ENCODE results near the gene NACC2. TPM values are rescaled to one million over a fixed set of nuclear protein-coding genes. Genes with fewer than 3 reads are reported as not detected.

The NACC2 gene
- total and polyA plus RNA-seq, 10 of the 15 experiments (the other 5 are each of a cell fraction or from before 2014, with no cell fraction given) = 0.66 to 14.7 (median 3.5) TPM

- TF ChIP-seq SMC3 (IDR thresholded peaks at IDR 0.05; ENCODE audit: borderline replicate concordance, low read length) = no peak
These were observed 9.8 kb upstream of the NACC2 start (continued) for GRCh38 chr9:136104916-136105315.

DNA sequence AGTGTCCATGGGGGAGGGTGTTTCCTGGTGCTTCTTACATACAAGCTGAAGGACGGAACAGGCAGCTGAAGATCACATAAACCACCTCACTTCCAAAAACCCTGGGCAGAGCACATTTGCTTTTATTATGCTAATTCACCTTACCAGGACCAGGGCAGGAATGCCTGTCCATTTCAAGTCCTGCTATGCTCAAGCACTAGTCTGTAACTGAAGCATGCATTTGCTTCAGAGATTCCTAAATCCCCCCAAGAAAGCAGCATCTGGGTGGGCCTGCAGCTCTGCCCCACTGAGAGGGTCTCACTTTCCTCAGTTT lies 9.4 kb upstream of the NACC2 start:
- H3K4me3 ChIP-seq = no peak overlapping the region
- 58% methylated on average over 1 of the region's 1 CpG for WGBS (ENCODE audit: insufficient coverage, insufficient replicate concordance, low lambda C conversion rate, missing lambda C conversion rate)
- intact Hi-C loops (cut with micrococcal nuclease; ENCODE audit: unreplicated experiment) (no loop called here), in situ Hi-C loops (cut with MboI) (no loop called here)
- RAD21 ChIA-PET (ENCODE audit: unreplicated experiment) = interaction anchor here (1.4 kb wide), 1 partner anchor 13 kb away, joined by 4 read pairs; no protein-coding TSS in a partner anchor
- no peak for DNase-seq (ENCODE audit: low read depth, low spot score)
- no peak for FAIRE-seq
- SMC1A ChIA-PET (ENCODE audit: uncharacterized antibody, unreplicated experiment) = no interaction called here
- POLR2A ChIA-PET = interaction anchor here (0.8 kb wide), 1 partner anchor 10 kb away, joined by 5 read pairs; no protein-coding TSS in a partner anchor
- CTCF ChIA-PET = interaction anchor here (1.9 kb wide), 1 partner anchor 9 kb away, joined by 7 read pairs; the partner anchor contains the start of gene NACC2
- H2AFZ ChIP-seq (ENCODE audit: control insufficient read depth, low read depth, low read length) = no peak overlapping the region
- no peak overlapping the region for H3K9ac ChIP-seq (ENCODE audit: control insufficient read depth, insufficient read depth, low read length)
- no peaks in the 10 kb centered on the region for H3K9me3 ChIP-seq (replicated peaks; ENCODE audit: control insufficient read depth, insufficient read depth, low read length)
- H3K4me1 ChIP-seq (ENCODE audit: control insufficient read depth, insufficient read depth, low read length) = peaks cover 35% of the 10 kb centered on the region
- no TSS peak for BruUV-seq (replicated peaks)
- H3K27me3 ChIP-seq (replicated peaks in 1 of 2; ENCODE audit: control insufficient read depth in 2 of 2, insufficient read depth in 2 of 2, low read length in 1 of 2) = no peaks in the 10 kb centered on the region
- H3K4me2 ChIP-seq (ENCODE audit: control insufficient read depth, insufficient read depth) = no peak overlapping the region
- TF ChIP-seq RBBP5 (conservative IDR thresholded peaks at IDR 0.05) (no peak), NFIC (IDR thresholded peaks at IDR 0.05; ENCODE audit: low read depth, low read length) (no peak)
- TF ChIP-seq, protein P1, sequence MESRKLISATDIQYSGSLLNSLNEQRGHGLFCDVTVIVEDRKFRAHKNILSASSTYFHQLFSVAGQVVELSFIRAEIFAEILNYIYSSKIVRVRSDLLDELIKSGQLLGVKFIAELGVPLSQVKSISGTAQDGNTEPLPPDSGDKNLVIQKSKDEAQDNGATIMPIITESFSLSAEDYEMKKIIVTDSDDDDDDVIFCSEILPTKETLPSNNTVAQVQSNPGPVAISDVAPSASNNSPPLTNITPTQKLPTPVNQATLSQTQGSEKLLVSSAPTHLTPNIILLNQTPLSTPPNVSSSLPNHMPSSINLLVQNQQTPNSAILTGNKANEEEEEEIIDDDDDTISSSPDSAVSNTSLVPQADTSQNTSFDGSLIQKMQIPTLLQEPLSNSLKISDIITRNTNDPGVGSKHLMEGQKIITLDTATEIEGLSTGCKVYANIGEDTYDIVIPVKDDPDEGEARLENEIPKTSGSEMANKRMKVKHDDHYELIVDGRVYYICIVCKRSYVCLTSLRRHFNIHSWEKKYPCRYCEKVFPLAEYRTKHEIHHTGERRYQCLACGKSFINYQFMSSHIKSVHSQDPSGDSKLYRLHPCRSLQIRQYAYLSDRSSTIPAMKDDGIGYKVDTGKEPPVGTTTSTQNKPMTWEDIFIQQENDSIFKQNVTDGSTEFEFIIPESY (IDR thresholded peaks at IDR 0.05) = no peak
- H4K20me1 ChIP-seq (ENCODE audit: control insufficient read depth, insufficient read depth) = no peaks in the 10 kb centered on the region
- ATAC-seq = no peak
- no peaks in the 10 kb centered on the region for H3K36me3 ChIP-seq (ENCODE audit: control insufficient read depth in 2 of 2, insufficient read depth in 2 of 2, low read length in 1 of 2)
- peaks cover 3% of the 10 kb centered on the region for H3K79me2 ChIP-seq (ENCODE audit: control insufficient read depth, insufficient read depth, low read length)
- no peak overlapping the region for H3K27ac ChIP-seq (ENCODE audit: control insufficient read depth, insufficient read depth)

Measured in GM12878 (cell line).